Measurements from ENCODE around the gene MTUS2.

MTUS2 gene

GRCh38 chr13:29513002-29513980 lies 693.2 kb downstream of the MTUS2 start:
- DNase-seq: no peak

- no peak for DNase-seq
Measured at GRCh38 chr13:29513981-29514719, 694.0 kb downstream of the MTUS2 start.

GRCh38 chr13:29514720-29515310 lies 694.7 kb downstream of the MTUS2 start:
- no peak for DNase-seq

- no peak for DNase-seq
Measured at GRCh38 chr13:29515372-29515771, 695.2 kb downstream of the MTUS2 start.

- no peak for DNase-seq
Measured at GRCh38 chr13:29516012-29516411, 695.9 kb downstream of the MTUS2 start.

- DNase-seq: no peak
Measured at GRCh38 chr13:29516880-29517279, 696.7 kb downstream of the MTUS2 start.

- DNase-seq: no peak
Measured at GRCh38 chr13:29519921-29520320, 699.8 kb downstream of the MTUS2 start.

- no peak for DNase-seq
Measured at GRCh38 chr13:29520671-29521070, 700.5 kb downstream of the MTUS2 start.

- DNase-seq: no peak
Measured at GRCh38 chr13:29521336-29521735, 701.2 kb downstream of the MTUS2 start.

- DNase-seq: no peak
Measured at GRCh38 chr13:29522044-29522685, 702.0 kb downstream of the MTUS2 start.

GRCh38 chr13:29523199-29523961 lies 703.2 kb downstream of the MTUS2 start:
- no peak for DNase-seq

GRCh38 chr13:29524176-29524575 lies 704.0 kb downstream of the MTUS2 start:
- no peak for DNase-seq

- DNase-seq: no peak
Measured at GRCh38 chr13:29524641-29525040, 704.5 kb downstream of the MTUS2 start.

GRCh38 chr13:29525757-29526156 lies 705.6 kb downstream of the MTUS2 start:
- no peak for DNase-seq

GRCh38 chr13:29526741-29527140 lies 706.6 kb downstream of the MTUS2 start:
- DNase-seq: no peak

- DNase-seq: no peak
Measured at GRCh38 chr13:29527511-29527910, 707.4 kb downstream of the MTUS2 start.

GRCh38 chr13:29527916-29528315 lies 707.8 kb downstream of the MTUS2 start:
- DNase-seq: no peak

GRCh38 chr13:29529754-29530153 lies 709.6 kb downstream of the MTUS2 start:
- no peak for DNase-seq

GRCh38 chr13:29530901-29531300 lies 710.8 kb downstream of the MTUS2 start:
- DNase-seq: no peak

- no peak for DNase-seq
Measured at GRCh38 chr13:29532116-29532515, 712.0 kb downstream of the MTUS2 start.

- no peak for DNase-seq
Measured at GRCh38 chr13:29532821-29533220, 712.7 kb downstream of the MTUS2 start.

GRCh38 chr13:29534083-29534482 lies 713.9 kb downstream of the MTUS2 start:
- no peak for DNase-seq

All from GF-D8 (cell line).